Hepatocyte (in vitro differentiated cells): ENCODE measurements around the gene GNG7. TPM values are rescaled to one million over a fixed set of nuclear protein-coding genes. Genes with fewer than 3 reads are reported as not detected.

ENCODE experiments used
- DNase-seq: peaks from one replicate; pipeline ENCODE4 v3.0.0-alpha.2; 2016; ENCODE audit warnings: low spot score
- H2AFZ ChIP-seq: fragments of 200-600 bp; sonication (generic); 2 replicates; pipeline ENCODE4 v1.6.0; 2016; ENCODE audit warnings: antibody characterized with exemption, mild to moderate bottlenecking
- H3K27ac ChIP-seq: fragments of 200-600 bp; sonication (generic); 2 replicates; pipeline ENCODE4 v1.5.1; 2016; ENCODE audit warnings: mild to moderate bottlenecking
- H3K27me3 ChIP-seq: fragments of 200-600 bp; sonication (generic); 2 replicates; pipeline ENCODE4 v1.6.1; 2016
- H3K36me3 ChIP-seq: fragments of 200-600 bp; sonication (generic); replicated peaks from 2 replicates; pipeline ENCODE4 v1.5.1; 2016; ENCODE audit warnings: low read depth; ENCODE audit not compliant: insufficient read depth
- H3K4me1 ChIP-seq: fragments of 200-600 bp; sonication (generic); 2 replicates; pipeline ENCODE4 v1.5.1; 2016; ENCODE audit warnings: mild to moderate bottlenecking, moderate library complexity; ENCODE audit not compliant: insufficient read depth
- H3K4me2 ChIP-seq: fragments of 200-600 bp; sonication (generic); 2 replicates; pipeline ENCODE4 v1.6.0; 2016
- H3K4me3 ChIP-seq: fragments of 200-600 bp; sonication (generic); 2 replicates; pipeline ENCODE4 v1.5.1; 2016; ENCODE audit warnings: mild to moderate bottlenecking
- H3K79me2 ChIP-seq: fragments of 200-600 bp; sonication (generic); 2 replicates; pipeline ENCODE4 v1.6.0; 2017; ENCODE audit warnings: mild to moderate bottlenecking
- H3K9me2 ChIP-seq: fragments of 200-600 bp; sonication (generic); replicated peaks from 2 replicates; pipeline ENCODE4 v1.6.0; 2017; ENCODE audit warnings: mild to moderate bottlenecking; ENCODE audit not compliant: insufficient read depth
- H3K9me3 ChIP-seq: fragments of 200-600 bp; sonication (generic); 2 replicates; pipeline ENCODE4 v1.5.1; 2016; ENCODE audit warnings: low read depth, mild to moderate bottlenecking
- H4K20me1 ChIP-seq: fragments of 200-600 bp; sonication (generic); 2 replicates; pipeline ENCODE4 v1.6.0; 2016; ENCODE audit warnings: mild to moderate bottlenecking; ENCODE audit not compliant: insufficient read depth, poor library complexity, severe bottlenecking
- EZH2 ChIP-seq: fragments of 200-600 bp; sonication (generic); IDR thresholded peaks from 2 replicates; pipeline ENCODE4 v1.6.1; 2016; ENCODE audit warnings: antibody characterized with exemption, mild to moderate bottlenecking, borderline replicate concordance
- EZH2phosphoT487 ChIP-seq: fragments of 200-600 bp; sonication (generic); IDR thresholded peaks from one replicate; pipeline ENCODE4 v1.6.1; 2018; ENCODE audit warnings: antibody characterized with exemption, mild to moderate bottlenecking, low read depth, moderate library complexity; ENCODE audit not compliant: unreplicated experiment, severe bottlenecking
- WGBS: methylation state at CpG from one replicate; pipeline ENCODE4 v1.1.6; 2016; ENCODE audit warnings: low lambda C conversion rate; ENCODE audit errors: missing lambda C conversion rate; 5-methylcytosine and 5-hydroxymethylcytosine counted together
- polyA plus RNA-seq: library from polyadenylated mRNA; unstranded; fragments of >200 nt; fragmentation: Nextera tagmentation; extraction: Ambion mirVana; gene quantifications from 2 replicates; pipeline ENCODE4 v1.2.1, GENCODE V29; 2016
- total RNA-seq: library from RNA; depleted of rRNA; stranded (reverse); fragments of >200 nt; gene quantifications from 2 replicates; pipeline ENCODE4 v1.2.3, GENCODE V29; 2014
- TF ChIP-seq, protein P1 (sequence below): fragments of 200-600 bp; sonication (generic); IDR thresholded peaks from 2 replicates; pipeline ENCODE4 v1.5.1; 2016; ENCODE audit warnings: antibody characterized with exemption, mild to moderate bottlenecking; ENCODE audit not compliant: poor library complexity

The GNG7 gene
- total and polyA plus RNA-seq, 2 experiments from 2014 or later, result 1.2 to 1.9 TPM

DNA sequence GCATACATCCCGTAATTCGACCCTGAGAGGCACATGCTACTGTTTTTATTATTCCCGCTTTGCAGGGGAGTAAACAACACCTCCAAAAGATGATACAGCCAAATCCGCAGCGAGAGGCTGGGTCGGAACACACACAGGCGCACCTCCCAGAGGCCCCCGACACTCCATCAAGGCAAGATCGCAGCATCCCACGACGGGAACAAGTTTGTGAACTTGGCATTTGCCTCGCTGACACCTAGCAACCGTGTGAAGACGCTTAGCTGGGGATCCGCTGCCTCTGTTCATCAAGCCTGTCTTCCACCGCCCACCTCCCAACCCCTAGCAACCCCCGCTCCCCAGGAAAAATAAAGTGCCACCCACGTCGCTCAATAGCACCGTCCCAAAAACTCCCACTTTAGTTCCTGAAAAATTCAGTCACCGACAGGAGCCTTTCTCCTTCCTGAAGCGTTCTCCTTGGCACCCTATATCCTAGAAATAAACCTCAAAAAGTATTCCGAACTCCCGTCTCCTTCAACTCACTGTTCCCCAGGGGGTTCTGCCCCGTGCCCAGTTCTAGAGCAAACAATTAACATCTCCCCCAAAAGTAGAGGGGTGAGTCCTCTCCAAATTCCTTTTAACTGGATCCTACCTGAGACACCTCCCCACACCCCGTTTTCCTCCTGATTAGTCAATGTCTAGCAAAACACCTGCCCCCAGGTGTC is 1.7 kb downstream of the GNG7 start:
- Histone ChIP-seq H3K79me2 (no peaks in the 10 kb centered on the region), H3K4me3 (no peak overlapping the region), H3K9me2 (no peaks in the 10 kb centered on the region), H3K9me3 (no peaks in the 10 kb centered on the region), H3K27me3 (peaks cover 11% of the 10 kb centered on the region), H3K27ac (no peak overlapping the region), H3K4me2 (no peak overlapping the region), H3K36me3 (no peaks in the 10 kb centered on the region), H3K4me1 (peaks cover 3% of the 10 kb centered on the region), H4K20me1 (no peaks in the 10 kb centered on the region), H2AFZ (no peak overlapping the region)
- 36% methylated on average over 26 of the region's 26 CpGs for WGBS
- TF ChIP-seq EZH2 (no peak), EZH2phosphoT487 (no peak)
- TF ChIP-seq, protein P1, sequence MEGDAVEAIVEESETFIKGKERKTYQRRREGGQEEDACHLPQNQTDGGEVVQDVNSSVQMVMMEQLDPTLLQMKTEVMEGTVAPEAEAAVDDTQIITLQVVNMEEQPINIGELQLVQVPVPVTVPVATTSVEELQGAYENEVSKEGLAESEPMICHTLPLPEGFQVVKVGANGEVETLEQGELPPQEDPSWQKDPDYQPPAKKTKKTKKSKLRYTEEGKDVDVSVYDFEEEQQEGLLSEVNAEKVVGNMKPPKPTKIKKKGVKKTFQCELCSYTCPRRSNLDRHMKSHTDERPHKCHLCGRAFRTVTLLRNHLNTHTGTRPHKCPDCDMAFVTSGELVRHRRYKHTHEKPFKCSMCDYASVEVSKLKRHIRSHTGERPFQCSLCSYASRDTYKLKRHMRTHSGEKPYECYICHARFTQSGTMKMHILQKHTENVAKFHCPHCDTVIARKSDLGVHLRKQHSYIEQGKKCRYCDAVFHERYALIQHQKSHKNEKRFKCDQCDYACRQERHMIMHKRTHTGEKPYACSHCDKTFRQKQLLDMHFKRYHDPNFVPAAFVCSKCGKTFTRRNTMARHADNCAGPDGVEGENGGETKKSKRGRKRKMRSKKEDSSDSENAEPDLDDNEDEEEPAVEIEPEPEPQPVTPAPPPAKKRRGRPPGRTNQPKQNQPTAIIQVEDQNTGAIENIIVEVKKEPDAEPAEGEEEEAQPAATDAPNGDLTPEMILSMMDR, result no peak
- DNase-seq, result no peak

DNA sequence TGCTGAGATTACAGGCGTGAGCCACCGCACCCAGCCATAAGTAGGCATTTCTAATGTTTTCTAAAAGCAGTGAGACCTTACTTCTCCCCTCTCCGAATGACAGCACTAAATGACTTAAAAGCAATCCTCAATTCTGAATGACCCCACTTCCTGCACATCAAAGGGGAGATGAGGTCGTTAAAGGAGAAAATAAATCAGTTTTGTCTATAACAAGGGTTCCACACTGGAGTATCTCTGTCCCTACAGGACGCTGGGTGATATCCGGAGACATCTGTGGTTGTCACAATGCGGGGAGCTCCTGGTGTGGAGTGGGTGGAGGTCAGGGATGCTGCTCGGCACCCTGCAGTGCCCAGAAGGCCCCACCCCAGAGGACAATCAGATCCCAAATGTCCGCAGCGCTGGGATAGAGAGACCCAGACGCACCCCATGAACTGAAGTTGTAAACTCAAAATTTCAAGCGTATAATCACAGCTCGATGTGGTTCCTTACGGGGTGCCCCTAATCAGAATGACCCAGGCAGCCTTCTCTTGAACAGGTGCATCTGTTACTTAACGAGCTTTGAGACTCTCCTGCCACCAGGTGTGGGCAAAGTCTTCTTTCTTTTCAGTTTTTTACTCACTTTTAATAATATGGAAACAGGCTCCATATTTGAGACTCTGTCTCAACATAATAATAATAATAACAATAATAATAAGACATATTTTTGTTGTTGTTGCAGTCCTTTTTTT is 2.9 kb downstream of the GNG7 start:
- H3K36me3 ChIP-seq, result no peaks in the 10 kb centered on the region
- no peaks in the 10 kb centered on the region for H3K9me2 ChIP-seq
- H3K4me3 ChIP-seq, result no peak overlapping the region
- no peaks in the 10 kb centered on the region for H3K79me2 ChIP-seq
- H4K20me1 ChIP-seq, result no peaks in the 10 kb centered on the region
- H3K9me3 ChIP-seq, result no peaks in the 10 kb centered on the region
- H3K4me1 ChIP-seq, result peaks cover 3% of the 10 kb centered on the region
- H2AFZ ChIP-seq, result no peak overlapping the region
- WGBS, result 82% methylated on average over 15 of the region's 15 CpGs
- H3K27ac ChIP-seq, result no peak overlapping the region
- no peak overlapping the region for H3K4me2 ChIP-seq
- peaks cover 11% of the 10 kb centered on the region for H3K27me3 ChIP-seq
- TF ChIP-seq EZH2 (no peak), EZH2phosphoT487 (no peak)
- TF ChIP-seq, protein P1, result no peak
- DNase-seq, result no peak

DNA sequence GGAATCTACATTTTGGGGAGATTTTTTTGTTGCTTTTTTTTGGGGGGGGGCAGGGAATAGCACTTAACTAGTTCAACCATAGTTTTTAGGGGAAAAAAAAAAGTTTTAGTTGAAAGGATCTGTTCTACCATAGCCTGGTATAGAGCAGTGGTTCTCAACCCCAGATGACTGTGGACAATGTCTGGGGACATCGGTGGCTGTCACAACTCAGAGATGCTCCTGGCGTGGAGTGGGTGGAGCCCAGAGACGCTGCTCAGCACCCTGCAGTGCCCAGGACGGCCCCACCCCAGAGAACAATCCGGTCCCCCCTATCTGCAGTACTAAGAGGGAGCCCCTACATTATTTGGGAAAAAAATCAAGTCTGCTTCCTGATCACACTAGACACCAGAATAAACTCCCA is 8.3 kb downstream of the GNG7 start:
- Histone ChIP-seq H3K9me2 (no peaks in the 10 kb centered on the region), H2AFZ (no peak overlapping the region), H3K4me1 (no peaks in the 10 kb centered on the region), H3K27me3 (no peaks in the 10 kb centered on the region), H3K27ac (no peak overlapping the region), H4K20me1 (no peaks in the 10 kb centered on the region), H3K9me3 (no peaks in the 10 kb centered on the region), H3K4me2 (no peak overlapping the region), H3K36me3 (no peaks in the 10 kb centered on the region), H3K79me2 (no peaks in the 10 kb centered on the region), H3K4me3 (no peak overlapping the region)
- 90% methylated on average over 5 of the region's 5 CpGs for WGBS
- DNase-seq, result no peak
- TF ChIP-seq EZH2phosphoT487 (no peak), EZH2 (no peak)
- TF ChIP-seq, protein P1, result no peak
